PC-9 (cell line): ENCODE results near the gene ZNF407.

Experiments
- CTCF ChIP-seq: fragments of 200-600 bp; sonication (generic); conservative IDR thresholded peaks from 2 replicates; pipeline ENCODE4 v1.6.1; 2017; ENCODE audit warnings: mixed run types, antibody characterized with exemption, mild to moderate bottlenecking, moderate library complexity
- EZH2 ChIP-seq: fragments of 200-600 bp; sonication (generic); IDR thresholded peaks from 2 replicates; pipeline ENCODE4 v1.8.0; 2017; ENCODE audit warnings: antibody characterized with exemption, low read depth

DNA sequence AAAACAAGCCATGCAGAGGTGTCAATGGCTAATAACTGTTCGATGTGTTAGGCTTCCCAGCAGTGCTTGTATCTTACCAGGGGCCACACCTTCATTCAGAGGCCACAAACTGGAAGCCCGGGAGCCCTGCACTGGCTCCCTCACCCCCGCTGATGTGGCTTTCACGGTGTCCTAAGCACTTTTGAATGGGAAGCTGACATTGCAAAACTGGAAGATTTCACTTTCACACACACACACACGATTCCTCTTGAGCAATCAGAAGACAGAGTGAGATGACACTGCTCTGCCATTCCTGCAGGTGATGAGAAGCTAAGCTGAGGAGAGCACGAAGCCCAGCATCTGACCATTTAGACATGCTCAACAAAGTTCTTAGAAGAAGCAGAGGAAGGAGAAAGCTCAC lies 8.6 kb upstream of the ZNF407 start:
- TF ChIP-seq EZH2, result no peak
- TF ChIP-seq CTCF, result no peak
